Lower lobe of right lung (tissue), 2 donors: Measurements from ENCODE around the gene LRRN4CL. TPM values are rescaled to one million over a fixed set of nuclear protein-coding genes. Genes with fewer than 3 reads are reported as not detected.

Source experiments
- ATAC-seq, 2 donors: fragments of 200-7000 bp; cut with Tn5 transposase; one replicate each; pipeline ENCODE4 v1.9.1; 2020 to 2022; ENCODE audit warnings: mild to moderate bottlenecking in 2 of 2, moderate library complexity in 2 of 2
- DNase-seq: peaks from one replicate; pipeline ENCODE4 v3.0.0-alpha.2; 2020
- H3K27ac ChIP-seq: fragments of 200-600 bp; one replicate; pipeline ENCODE4 v1.8.0; 2022
- H3K27me3 ChIP-seq: fragments of 200-600 bp; one replicate; pipeline ENCODE4 v1.8.0; 2022; ENCODE audit warnings: low read depth
- H3K36me3 ChIP-seq: fragments of 200-600 bp; one replicate; pipeline ENCODE4 v1.8.0; 2022; ENCODE audit warnings: mild to moderate bottlenecking
- H3K4me1 ChIP-seq: fragments of 200-600 bp; one replicate; pipeline ENCODE4 v1.8.0; 2022
- H3K4me3 ChIP-seq: fragments of 200-600 bp; one replicate; pipeline ENCODE4 v1.8.0; 2022; ENCODE audit warnings: mild to moderate bottlenecking
- H3K9me3 ChIP-seq: fragments of 200-600 bp; one replicate; pipeline ENCODE4 v1.8.0; 2022
- CTCF ChIP-seq: fragments of 200-600 bp; IDR thresholded peaks from one replicate; pipeline ENCODE4 v1.8.0; 2022; ENCODE audit warnings: antibody characterized with exemption, mild to moderate bottlenecking
- intact Hi-C: fragments of 100-400 bp; cut with DNase I; formaldehyde crosslinking; loops from one replicate; pipeline ENCODE4 v1.11.0; 2022
- total RNA-seq: library from RNA; stranded (reverse); fragmentation: NEBNext Ultra II Directional; extraction: Animal tissue kit (Norgen Biotek cat#: 25700); gene quantifications from one replicate; pipeline ENCODE4 v1.2.1, GENCODE V29; 2021
- donor health status: DM: no; HTN: yes; CAD: no; lungs with severe emphysema.

The LRRN4CL gene
- total RNA-seq, 1 donor from 2014 or later = 3.4 TPM

- Histone ChIP-seq H3K27ac (no peak overlapping the region), H3K36me3 (peaks cover 38% of the 10 kb centered on the region), H3K27me3 (peaks cover 8% of the 10 kb centered on the region), H3K4me1 (peaks cover 12% of the 10 kb centered on the region), H3K9me3 (no peaks in the 10 kb centered on the region), H3K4me3 (peak overlapping the region; percentile 41)
- DNase-seq (no peak), ATAC-seq (no peak)
- no peak for TF ChIP-seq CTCF
- intact Hi-C loops = no loop called here
These were observed 839 bp downstream of the LRRN4CL start for GRCh38 chr11:62688491-62688890.

GRCh38 chr11:62687508-62688396 is 1.6 kb downstream of the LRRN4CL start:
- Histone ChIP-seq H3K36me3 (peaks cover 30% of the 10 kb centered on the region), H3K27ac (peak overlapping the region; percentile 24), H3K27me3 (peaks cover 8% of the 10 kb centered on the region), H3K4me3 (peak overlapping the region; percentile 41), H3K9me3 (no peaks in the 10 kb centered on the region), H3K4me1 (peaks cover 12% of the 10 kb centered on the region)
- ATAC-seq (peak; percentile 50 to 67), DNase-seq (no peak)
- no peak for TF ChIP-seq CTCF
- intact Hi-C loops = no loop called here

GRCh38 chr11:62682518-62682917 is 6.8 kb downstream of the LRRN4CL start:
- peaks cover 29% of the 10 kb centered on the region for H3K4me1 ChIP-seq
- no peaks in the 10 kb centered on the region for H3K9me3 ChIP-seq
- H3K36me3 ChIP-seq = peaks cover 4% of the 10 kb centered on the region
- intact Hi-C loops = no loop called here
- no peak for TF ChIP-seq CTCF
- H3K27me3 ChIP-seq = peaks cover under 1% of the 10 kb centered on the region
- H3K4me3 ChIP-seq = no peak overlapping the region
- no peak overlapping the region for H3K27ac ChIP-seq
- DNase-seq (no peak), ATAC-seq (no peak)

GRCh38 chr11:62680825-62681240 is 8.5 kb downstream of the LRRN4CL start:
- H3K4me3 ChIP-seq = no peak overlapping the region
- TF ChIP-seq CTCF = peak; percentile 54
- no peak overlapping the region for H3K27ac ChIP-seq
- H3K27me3 ChIP-seq = no peaks in the 10 kb centered on the region
- peaks cover 34% of the 10 kb centered on the region for H3K4me1 ChIP-seq
- ATAC-seq = peak; percentile 75 to 79
- H3K9me3 ChIP-seq = no peaks in the 10 kb centered on the region
- DNase-seq = no peak
- H3K36me3 ChIP-seq = peaks cover 21% of the 10 kb centered on the region
- intact Hi-C loops = no loop called here

- TF ChIP-seq CTCF = no peak
- H3K4me3 ChIP-seq = peak within 1 kb of the TSS; percentile 97
- H3K9me3 ChIP-seq = no peaks in the 10 kb centered on the region
- H3K27ac ChIP-seq = peak within 1 kb of the TSS; percentile 90
- peak; percentile 93 to 95 for ATAC-seq
- no peaks in the 10 kb centered on the region for H3K27me3 ChIP-seq
- DNase-seq = peak; percentile 94
- H3K4me1 ChIP-seq = peaks cover 34% of the 10 kb centered on the region
- intact Hi-C loops = no loop called here
- peaks cover 39% of the 10 kb centered on the region for H3K36me3 ChIP-seq
These were observed 10.3 kb downstream of the LRRN4CL start, which contains the start of gene UBXN1 for GRCh38 chr11:62678770-62679696. Gene UBXN1, minus strand, starts transcription at chr11:62679073. Its CDS starts 150 bp downstream, at chr11:62678923.
